Ureter (tissue), 1 donor: Measurements from ENCODE around the gene NRBP1. TPM values are rescaled to one million over a fixed set of nuclear protein-coding genes. Genes with fewer than 3 reads are reported as not detected.
A peak's percentile ranks its signal among the peaks of the same experiment; 100 is the strongest.
"Not testable (repeated sequence)": the region's sequence is repeated elsewhere in the genome, so short reads cannot be mapped to it uniquely, and the experiment has no call there.

Experiments
- DNase-seq: peaks from one replicate; pipeline ENCODE4 v3.0.0-alpha.2; 2020; ENCODE audit warnings: low spot score
- total RNA-seq: library from RNA; stranded (reverse); gene quantifications from one replicate; pipeline ENCODE4 v1.2.4, GENCODE V29; 2023
- donor health status: DM: yes; HTN: yes; CAD: no.

The NRBP1 gene
- total RNA-seq, 1 donor from 2014 or later, result 71.7 TPM

GRCh38 chr2:27421660-27422250, 6.7 kb upstream of the NRBP1 start:
- no peak for DNase-seq

DNA sequence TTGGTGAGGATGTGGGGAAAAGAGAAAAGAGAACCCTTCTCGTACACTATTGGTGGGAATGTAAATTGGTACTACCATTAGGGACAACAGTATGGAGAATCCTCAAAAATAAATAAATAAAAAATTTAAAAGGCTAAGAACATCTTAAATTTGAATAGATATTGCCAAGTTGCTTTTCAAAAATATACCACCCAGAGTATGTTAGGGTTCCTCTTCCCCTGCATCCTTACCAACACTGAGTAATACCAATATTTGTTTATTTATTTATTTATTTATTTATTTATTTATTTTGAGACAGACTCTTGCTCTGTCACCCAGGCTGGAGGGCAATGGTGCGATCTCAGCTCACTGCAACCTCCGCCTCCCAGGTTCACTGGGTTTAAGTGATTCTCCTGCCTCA, 5.5 kb upstream of the NRBP1 start:
- DNase-seq, result no peak

- DNase-seq, result not testable (repeated sequence)
These were observed 3.4 kb upstream of the NRBP1 start for GRCh38 chr2:27425039-27425438.

DNA sequence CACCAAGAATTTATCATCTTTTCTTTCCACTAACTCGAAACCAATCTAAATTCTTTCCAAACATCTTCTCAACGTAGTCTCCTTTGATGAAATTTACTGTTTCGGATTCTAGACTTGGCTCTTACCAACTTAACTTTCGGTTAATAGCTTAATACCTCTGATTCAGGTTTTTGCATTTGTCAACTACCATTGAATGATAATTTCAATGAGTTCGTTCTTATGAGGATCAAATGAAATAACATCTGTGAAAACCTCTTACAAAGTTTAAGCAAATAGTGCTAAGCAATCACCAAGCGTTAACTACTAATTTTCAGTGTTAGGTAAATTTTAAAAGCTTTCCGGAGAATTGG, 593 bp upstream of the NRBP1 start:
- no peak for DNase-seq

DNA sequence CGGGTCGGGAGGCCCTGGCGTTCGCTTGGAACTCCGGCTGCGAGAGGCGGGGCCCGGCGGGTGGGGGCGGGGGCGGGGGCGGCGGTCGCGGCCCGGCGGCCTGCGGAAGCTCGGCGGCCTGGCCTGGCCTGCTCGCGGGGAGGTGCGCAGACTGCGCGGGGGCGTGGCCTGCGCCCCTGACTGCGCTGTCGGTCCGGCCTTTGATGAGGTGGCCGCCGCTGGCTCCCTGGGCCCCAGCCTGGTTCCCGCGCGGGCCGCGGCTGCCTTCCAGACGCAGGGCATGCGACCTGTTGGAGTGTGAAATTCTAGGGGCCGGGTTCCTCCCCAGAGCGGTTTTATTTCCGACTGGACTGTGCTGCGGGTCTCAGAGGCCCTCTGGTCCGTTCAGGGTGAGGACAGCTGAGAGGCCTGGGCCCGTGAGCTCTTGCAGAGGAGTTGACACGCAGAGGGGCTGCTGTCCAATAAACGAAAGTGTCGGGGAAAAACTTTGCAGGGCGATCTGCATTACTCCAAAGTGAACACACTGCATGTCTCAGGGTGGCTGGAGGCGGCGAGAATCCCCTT, 629 bp downstream of the NRBP1 start:
- peak; percentile 70 for DNase-seq

GRCh38 chr2:27431395-27431794, 3.0 kb downstream of the NRBP1 start:
- DNase-seq, result no peak

DNA sequence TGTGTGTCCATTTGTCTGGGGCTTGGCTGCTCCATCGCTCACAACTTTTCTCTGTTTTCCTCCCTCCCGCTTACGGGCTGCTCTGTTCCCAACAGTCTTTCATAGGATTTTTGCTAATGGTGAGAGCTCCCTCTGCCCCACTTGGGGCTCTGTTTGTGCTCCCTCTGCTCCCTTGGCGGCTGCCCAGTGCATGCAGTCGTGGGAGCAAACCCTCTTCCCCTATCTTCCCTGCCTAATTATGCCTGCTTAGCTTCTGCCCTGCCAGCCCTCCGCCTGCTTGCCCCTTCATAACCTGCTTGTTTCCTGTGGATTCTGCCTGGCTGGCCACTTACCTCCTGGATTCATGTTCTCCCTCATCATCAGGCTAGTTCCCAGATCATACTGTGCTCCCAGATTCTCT, 7.2 kb downstream of the NRBP1 start:
- DNase-seq, result no peak

DNA sequence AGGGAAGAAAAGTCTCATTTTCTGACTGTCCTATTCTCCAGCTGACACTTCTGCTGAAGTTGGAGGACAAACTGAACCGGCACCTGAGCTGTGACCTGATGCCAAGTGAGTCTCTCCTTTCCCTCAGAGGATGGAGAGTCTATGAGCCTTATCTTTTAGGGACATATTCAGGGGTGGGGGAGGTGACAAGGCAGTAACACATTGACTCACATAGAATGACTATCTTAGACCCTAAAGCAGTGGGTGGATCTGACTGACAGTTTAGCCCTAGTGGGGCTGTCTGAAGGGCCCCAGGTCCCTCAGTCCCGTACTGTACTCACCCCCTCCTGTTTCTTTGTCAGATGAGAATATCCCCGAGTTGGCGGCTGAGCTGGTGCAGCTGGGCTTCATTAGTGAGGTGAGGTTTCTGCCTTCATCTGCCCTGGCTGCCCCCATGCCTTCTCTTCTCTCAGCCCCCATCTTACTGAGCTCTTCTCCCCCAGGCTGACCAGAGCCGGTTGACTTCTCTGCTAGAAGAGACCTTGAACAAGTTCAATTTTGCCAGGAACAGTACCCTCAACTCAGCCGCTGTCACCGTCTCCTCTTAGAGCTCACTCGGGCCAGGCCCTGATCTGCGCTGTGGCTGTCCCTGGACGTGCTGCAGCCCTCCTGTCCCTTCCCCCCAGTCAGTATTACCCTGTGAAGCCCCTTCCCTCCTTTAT, 12.9 kb downstream of the NRBP1 start:
- no peak for DNase-seq

GRCh38 chr2:27441958-27442919, 13.8 kb downstream of the NRBP1 start, which contains the start of gene KRTCAP3:
Gene KRTCAP3, plus strand, starts transcription at chr2:27442381. Its CDS starts 32 bp downstream, at chr2:27442413.
- peak; percentile 54 for DNase-seq

- no peak for DNase-seq
These were observed 14.5 kb downstream of the NRBP1 start for GRCh38 chr2:27442920-27443282.

DNA sequence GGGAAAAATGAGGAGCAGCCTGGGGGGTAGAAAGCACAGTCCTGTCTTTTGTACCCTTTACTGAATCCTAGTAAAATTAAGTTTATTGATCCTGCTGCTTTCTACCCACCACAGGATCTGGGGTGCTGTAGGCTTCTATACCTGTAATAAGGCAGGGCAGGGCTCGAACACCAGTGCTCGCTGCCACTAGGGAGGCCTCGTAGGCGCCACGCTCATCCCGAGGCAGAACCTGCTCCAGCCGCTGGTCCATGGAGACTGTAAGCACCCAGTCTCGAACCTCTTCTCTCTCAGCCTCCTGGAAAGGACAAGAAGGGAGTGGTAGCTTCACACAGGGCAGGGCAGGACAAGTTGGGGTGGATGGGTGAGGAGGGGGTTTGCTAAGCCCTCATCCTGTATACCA, 16.7 kb downstream of the NRBP1 start:
- DNase-seq, result no peak

DNA sequence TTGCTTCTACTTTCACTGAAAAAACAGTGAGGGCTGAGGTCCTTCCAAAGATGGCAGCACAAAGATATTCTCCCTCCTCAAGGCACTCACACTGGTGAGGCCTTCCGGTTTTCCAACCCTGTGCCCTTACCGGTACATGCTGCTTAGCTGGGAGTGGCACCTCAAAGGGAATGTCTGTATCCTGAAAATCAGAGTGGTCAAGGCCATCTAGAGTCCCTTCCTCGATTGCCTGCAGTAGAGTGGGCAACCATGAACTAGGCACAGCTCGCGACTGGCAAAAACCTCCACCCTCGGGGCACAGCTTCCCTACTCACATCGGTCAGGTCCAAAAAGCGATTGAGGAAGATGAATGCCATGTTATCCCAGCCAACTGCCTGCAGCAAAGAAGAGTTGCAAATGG, 17.2 kb downstream of the NRBP1 start:
- no peak for DNase-seq

- peak; percentile 79 for DNase-seq
These were observed 17.6 kb downstream of the NRBP1 start for GRCh38 chr2:27446057-27446456.

GRCh38 chr2:27448381-27448780, 19.9 kb downstream of the NRBP1 start:
- no peak for DNase-seq

DNA sequence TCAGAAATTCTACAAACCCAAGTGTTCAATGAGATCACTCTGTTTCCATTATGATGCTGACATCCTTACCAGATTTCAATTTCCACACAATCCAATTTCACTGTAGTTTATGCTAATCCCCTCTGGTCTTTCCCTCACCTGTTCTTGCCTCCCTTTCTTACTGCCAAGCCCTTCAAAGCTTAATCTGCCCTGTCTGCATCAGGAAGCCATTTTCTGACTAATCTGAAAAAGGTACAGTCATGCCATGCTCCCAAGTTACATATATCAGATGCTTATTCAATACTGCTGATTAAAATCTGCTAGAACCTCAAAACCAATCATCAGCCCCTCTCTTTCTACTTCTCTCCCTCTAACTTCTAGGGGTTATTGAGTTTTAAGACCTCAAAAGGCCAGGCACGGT, 22.7 kb downstream of the NRBP1 start:
- DNase-seq, result no peak

DNA sequence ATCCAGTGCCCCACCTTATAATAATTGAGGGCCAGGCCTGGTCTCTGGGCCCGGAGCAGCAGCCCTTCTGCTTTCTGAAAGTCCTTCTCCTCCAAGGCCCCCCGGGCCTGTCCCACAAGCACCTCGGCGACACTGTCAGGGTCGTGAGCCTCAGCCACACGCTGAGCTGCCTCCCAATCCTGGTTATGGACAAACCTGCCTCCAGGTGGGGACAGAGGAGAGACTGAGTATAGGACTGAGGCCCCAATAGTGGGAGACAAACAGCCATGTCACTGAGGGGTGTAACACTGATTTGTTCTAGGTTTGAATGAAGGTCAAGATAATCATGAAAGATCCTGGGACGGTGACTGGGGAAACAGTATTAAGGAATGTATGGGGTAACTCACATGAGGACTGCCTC, 25.5 kb downstream of the NRBP1 start:
- no peak for DNase-seq

GRCh38 chr2:27461118-27461517, 32.7 kb downstream of the NRBP1 start:
- DNase-seq, result no peak

DNA sequence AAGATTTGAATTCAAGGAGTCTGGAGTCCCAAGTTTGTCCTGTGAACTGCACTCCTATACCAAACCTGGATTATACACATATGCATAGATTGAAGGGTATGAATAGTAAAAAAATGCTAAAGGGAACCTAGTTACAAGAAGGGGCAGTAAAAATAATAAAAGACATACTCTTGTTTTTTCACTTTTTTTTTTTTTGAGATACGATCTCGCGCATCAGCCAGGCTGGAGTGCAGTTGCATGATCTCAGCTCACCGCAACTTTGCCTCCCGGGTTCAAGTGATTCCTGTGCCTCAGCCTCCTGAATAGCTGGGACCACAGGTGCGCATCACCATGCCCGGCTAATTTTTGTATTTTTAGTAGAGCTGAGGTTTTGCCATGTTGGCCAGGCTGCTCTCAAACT, 36.0 kb downstream of the NRBP1 start:
- DNase-seq, result no peak

- DNase-seq, result no peak
These were observed 43.5 kb downstream of the NRBP1 start for GRCh38 chr2:27471961-27472360.

DNA sequence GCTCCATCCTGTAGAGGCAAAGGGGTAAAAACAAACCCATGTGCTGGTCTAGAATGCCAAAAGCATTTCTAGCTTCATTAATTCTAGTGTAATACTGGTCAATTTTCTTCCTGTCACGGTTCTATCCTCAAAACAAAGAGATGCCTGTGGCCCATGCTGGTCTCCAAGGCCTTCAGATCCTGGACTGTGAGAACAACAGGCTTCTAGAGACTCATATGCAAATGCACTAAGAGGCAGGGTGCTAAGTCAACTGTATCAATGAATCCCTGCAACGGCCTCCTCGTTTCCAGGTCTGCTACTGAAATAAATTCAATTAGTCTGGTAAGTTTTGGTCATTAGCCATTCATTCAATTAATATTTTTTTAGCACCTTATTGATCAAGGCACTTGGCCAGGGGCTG, 57.1 kb downstream of the NRBP1 start:
- DNase-seq, result no peak

DNA sequence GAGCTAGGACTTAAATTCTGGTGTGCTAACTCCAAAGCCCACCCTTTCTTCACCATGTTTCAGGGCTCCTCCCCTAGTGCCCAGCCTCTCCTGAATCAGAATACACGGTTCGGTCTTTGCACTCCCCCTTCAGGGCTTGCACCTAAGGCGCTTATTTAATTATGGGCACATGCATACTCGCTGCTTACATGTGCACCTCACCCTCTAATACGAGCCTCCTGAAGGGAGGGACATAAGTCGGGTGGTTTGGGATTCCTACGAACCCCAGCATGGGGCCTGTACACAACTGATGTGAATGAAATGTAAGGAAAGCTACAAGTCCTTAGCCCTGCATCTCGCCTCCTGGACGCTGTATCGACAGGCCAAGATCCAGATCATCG, 60.7 kb downstream of the NRBP1 start:
- DNase-seq, result no peak
